Measurements from ENCODE around the gene ZBP1.

Gene ZBP1

DNA sequence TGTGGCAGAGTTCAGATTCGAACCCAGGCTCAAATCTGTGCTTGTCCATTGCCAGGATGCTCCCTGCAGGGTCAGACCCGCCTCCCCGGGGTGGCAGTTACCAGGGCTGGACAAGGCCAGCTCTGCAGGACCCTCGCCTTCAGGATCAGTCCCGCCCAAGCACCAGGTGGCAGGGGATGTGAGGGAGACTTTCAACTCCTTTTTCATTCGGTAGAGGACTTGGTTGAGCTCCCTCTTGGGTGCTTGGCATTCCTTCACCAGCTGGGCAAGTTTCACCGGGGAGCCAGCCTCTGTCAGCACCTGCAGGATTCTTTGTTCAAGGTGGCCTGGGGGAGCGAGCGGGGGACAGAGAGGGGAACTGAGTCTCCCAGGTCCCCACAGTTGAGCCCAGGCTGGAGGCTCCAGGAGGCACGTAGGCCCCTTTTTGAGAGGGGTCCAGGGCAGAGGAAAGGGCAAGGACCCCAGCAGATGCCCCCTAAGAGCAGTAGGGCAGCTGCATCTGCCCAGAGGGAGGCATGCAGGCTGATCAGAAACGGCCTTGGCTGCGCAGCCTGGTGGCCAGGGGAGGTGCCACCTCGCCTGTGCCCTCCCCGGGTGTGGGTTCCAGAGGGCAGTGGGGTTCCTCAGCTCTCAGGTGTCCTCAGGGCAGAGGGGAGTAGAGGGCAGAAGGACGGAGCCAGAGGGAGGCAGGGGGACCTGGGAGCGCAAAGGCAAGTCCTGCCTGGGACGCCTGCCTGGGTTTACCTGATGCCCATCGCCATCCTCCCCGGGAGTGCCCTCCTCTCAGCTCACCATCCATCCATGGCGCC is 3.9 kb downstream of the ZBP1 start:
- DNase-seq, result no peak

DNA sequence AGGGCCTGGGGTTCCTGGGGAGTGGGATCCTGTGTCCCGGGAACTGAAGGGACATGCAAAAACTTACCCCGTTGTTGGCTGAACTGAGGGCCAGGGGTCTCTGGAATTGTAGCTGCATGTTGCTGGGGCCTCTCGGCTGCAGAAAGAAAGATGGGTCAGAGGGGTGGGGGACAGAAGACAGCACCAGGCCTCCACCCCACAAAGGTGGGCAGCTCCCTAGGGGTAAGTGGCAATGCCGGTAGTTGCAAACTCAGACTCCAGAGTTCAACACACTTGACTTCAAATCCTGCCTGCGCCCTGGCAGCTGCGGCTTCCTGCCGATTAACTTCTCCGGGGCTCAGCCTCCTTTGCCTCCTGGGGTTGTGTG is 4.8 kb downstream of the ZBP1 start:
- no peak for DNase-seq

DNA sequence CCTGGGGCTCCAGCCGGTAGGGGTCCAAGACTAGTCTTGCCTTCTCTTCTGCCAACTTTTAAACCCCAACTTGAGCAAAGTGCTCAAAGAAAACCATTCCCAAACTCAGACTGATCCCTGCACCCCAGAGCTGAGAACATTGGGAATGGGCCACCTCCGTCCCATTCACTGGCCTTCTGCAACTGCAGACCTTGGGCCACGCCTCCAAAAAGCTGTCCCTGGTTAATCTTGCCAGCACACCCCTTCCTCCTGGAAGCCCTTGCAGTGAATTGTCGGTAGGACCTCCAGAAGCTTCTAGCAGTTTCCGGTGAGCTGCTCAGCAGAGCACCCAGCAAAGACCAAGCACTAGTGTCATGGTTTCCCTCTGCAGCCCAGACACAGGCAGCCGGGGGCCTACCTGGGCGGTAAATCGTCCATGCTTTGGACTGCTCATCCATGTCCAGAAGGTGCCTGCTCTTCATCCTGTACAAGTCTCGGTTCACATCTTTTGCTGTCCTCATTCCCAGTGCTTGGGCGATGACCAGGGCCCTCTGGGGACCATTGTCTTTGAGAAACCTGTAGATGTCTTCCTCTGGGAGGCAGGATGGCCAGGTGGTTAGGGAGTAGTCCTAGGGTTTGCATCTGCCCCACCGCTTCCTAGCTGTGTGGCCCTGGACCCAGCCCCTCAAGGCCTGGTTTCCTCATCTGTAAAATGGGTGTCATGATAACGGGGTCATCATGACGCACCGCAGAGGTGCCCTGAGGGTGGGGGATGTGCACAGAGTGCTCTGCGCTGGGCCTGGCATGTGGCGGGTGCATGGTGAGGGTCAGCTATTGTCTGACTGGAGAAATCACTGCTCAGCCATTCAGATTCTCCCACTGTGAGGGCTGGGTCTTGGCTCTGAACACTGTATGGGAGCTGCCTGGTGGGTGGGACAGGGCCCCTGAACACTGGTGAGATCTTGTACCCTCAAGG is 5.5 kb downstream of the ZBP1 start:
- no peak for DNase-seq

DNA sequence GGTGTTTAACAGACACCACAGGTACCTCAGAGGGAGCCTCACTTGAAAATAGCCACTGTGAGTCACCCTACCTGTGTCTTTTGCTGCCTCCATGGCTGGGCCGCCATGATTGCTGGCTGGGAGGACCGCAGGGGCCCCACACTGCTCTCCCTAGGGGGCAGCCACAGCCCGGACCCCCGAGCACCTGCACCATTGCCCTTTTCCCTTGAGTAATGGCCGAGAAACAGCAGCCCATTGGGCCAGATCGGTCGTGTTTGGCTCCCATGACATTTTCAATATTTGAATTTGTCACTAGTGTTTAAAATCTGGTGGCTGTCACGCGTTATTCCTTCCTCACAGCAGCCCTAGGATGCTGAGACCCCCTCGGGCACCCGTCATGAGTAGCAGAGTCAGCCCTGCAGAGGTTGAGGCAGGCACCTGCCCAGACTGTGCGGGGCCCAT is 6.7 kb downstream of the ZBP1 start:
- no peak for DNase-seq

DNA sequence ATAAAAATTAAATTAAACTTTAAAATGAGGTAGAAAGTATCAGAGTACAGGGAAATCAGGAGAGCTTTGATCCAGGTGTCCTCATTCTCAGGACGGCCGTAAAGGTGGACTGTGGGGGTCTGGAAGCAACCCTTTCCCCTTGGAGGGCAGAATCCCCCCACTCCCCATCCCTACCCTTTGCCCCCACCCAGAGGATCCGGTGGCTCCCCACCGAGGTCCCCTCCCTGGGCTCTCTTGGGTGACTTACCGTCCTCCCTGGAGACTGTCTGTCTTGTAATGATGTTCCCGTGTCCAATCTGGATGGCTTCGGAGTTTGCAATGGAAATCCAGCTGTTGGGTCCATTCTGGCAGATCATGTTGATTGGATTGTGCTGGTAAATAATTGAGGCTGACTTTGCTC is 7.3 kb downstream of the ZBP1 start:
- no peak for DNase-seq

DNA sequence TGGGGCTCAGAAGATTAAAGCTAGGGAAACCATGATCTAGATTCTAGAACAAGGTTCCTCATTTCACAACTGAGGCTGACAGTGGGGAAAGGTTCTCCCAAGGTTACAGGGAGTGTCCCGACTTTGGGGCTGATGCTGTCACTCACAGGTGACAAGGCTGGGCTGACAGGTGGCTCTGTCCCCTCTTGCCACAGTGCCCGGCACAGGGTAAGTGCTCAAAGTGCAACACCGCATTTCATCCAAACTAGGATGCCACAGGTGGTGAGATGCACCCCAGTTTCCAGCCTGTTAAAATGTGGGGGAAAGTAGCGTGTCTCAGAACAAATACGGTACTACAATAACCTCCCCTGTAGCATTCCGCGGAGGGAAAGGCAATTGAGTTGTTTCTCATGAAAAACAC is 7.8 kb downstream of the ZBP1 start:
- no peak for DNase-seq

DNA sequence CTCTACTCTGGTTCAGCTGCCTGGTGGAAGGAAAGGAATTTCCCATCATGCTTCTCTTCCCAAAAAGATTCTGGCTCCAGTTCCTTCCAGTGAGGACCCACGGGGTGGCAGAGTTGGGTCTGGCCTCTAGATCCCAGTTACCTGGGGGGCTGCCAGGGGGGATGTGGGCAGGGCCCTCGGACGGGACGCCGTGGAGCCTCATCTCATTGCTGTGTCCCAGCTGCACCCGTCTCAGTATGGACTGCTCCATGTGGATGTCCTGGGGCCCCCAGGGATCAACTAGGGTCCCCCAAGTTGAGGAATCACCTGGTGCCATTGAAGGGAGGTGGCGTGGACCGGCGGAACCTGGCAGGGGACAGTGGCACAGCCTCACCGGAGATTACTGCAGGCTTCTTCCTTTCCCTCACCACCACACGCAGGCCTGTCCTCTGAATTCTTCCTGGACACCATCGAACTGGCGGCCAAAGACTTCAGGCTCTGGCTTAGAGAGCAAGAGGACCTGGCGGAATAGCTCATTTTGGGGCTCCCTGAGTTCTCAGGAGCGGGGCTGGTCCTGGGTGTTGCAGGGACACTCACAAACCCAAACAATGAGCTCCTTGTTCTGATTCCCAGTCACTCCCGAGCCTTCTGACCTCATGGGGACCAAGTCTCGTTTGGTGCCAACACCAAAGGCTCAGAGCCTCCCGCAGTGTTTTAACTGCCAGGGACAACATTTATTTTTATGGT is 8.5 kb downstream of the ZBP1 start:
- DNase-seq, result no peak

DNA sequence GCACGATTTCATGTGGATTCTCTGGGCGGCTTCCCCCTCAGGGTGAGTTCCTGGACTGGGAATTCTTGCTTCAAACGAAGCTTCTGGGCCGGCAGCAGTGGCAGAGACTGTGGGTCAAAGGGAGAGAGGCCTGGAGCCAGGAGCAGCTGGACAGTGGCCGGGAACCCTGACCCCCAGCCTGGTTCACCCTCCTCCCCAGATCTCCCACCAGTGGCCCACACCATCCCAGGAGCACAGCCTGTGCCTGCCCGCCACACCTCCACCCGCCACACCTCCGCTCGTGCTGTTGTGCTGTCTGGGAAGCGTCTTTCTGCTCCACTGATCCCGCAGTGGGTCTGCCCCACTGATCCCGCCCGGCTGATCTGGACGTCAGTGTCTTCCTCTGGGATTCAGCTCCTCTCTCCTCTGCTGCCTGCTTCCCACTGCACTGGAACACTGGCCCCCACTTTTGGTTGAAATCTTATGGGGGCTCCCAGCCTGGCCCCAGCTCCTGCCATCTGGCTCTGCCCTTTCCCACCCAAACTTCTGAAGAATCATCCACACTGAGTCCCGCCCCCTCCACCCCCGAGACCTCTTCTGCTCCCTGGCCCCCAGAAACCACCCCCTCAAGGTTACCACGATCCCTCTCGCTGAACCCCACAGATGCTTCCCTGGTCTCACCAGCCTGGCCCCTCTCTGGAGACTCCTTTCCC is 9.8 kb downstream of the ZBP1 start:
- DNase-seq, result no peak

DNA sequence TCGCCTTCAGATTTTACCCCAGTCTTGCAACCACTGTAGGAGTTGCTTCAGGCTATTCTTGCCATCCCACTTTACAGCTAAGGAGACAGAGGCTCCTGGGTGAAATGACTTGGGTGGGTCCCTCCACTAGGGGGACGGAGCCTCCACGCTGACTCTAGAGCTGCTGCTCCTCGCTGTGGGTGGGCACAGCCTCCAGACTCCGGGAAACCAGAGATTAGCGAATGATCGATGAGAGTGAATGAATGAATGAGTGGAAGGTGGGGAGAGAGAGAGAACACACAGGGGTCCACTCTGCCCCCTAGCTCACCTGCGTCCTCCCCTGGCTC is 10.4 kb downstream of the ZBP1 start:
- DNase-seq, result no peak

DNA sequence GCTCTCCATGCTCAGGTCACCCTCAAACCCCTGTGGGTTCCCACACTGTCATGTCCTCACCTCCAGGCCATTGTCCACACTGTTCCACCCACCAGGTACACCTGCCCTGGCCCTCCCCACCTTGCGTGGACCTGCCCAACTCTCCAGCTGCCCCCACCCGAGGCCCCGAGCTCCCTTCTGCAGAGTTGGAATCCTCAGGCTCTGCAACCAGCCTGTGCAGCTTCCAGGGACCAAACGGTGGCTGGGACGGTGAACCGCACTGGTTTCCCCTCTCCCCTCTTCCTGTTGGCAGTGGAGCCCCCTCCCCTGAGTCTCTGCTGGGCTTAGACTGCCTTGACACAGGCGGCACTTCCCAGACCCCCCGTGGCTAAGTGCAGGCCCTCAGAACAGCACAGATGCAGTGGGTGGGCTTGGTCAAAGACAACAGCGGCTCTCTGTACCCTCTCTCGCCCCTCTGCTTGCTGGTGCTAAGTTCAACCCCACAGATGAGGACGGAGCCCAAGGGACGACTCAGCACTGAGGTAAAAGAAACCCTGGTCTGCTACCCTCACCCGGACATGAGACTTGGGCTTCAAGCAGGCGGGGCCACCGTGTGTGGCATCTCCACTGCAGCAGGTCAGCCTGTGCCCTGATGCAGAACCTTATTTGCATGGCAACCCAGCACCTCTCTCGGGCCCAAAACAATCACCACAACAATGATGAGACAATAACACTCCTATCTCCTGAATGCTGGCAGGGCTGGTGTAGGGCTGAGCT is 11.0 kb downstream of the ZBP1 start:
- no peak for DNase-seq

DNA sequence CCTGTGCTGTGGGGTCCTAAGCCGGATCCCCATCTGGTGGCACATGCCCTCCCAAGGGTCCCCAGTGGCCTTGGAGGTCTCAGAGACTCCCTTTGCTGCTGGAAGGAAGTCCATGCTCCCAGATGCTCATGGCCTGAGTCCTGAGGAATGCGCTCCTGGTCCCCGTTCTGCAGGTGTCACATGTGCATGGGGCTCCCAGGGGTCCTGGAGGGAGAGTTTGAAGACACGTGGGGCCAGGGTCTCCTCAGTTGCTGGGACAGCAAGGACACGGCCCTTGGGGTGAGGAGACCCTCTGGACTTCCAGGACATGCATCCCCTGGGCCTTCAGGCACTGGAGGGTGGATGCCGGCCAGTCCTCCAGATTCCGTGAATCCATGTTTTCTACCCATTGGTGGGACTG is 11.7 kb downstream of the ZBP1 start:
- DNase-seq, result no peak

DNA sequence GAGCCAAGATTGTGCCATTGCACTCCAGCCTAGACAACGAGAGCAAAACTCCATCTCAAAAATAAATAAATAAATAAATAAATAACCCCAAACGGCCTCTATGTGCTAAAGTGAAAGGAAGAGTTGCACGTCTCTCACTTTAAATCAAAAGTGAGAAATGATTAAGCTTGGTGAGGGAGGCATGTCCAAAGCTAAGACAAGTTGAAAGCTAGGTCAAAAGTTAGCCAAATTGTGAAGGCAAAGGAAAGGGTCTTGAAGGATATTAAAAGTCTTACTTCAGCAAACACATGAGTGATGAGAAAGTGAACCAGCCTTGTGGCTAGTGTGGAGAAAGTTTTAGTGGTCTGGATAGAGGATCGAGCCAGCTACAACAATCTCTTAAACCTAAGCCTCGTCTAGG is 14.3 kb downstream of the ZBP1 start:
- DNase-seq, result no peak

DNA sequence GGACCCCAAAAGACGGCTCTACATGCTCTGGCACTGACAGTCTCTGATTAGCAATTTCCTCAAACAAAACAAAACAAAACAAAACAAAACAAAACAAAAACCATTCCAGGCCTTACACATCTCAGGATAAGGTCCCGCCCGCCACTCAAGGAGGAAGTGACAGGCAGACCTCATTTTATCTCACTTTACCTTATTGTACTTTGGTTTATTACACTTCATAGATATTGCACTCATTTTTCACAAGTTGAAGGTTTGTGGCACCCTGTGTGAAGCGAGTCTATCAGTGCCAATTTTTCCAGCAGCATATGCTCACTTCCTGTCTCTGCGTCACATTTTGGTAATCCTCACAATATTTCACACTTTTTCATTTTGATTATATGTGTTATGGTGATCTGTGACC is 15.2 kb downstream of the ZBP1 start:
- no peak for DNase-seq

DNA sequence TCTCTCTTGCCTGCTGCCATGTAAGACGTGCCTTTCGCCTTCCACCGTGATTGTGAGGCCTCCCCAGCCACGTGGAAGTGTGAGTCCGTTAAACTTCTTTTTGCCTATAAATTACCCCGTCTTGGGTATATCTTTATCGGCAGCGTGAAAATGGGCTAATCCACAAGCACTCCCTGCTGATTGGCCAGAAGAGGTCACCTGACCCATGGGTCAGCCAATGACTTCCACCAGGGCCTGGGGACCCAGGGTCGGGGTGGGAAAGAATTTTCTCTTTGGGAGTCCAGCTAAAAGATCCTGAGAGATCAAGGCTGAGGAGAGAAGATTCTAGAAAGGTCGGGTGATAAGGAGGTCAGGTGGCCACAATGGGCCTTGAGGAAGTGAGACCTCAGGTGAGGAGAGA is 17.1 kb downstream of the ZBP1 start:
- DNase-seq, result no peak

DNA sequence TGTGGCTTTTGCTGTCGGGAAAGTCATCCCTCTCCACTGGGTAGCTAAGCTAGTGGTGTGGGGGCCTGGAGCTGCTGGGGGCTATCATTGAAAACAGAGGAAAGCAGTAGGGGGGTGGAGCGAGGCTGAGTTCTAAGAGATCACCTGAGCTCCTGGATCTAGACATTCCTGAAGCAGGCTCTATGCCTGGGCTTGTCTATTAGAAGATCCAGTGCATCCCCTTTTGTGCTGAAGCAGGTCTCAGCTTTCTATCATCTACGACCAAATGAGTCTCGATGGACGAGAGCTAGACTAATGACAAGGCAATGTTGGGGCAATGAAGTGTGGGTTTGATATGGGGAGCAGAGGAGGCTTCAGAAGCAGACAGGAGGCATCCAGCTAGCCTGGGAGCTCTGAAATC is 18.5 kb downstream of the ZBP1 start:
- DNase-seq, result no peak

DNA sequence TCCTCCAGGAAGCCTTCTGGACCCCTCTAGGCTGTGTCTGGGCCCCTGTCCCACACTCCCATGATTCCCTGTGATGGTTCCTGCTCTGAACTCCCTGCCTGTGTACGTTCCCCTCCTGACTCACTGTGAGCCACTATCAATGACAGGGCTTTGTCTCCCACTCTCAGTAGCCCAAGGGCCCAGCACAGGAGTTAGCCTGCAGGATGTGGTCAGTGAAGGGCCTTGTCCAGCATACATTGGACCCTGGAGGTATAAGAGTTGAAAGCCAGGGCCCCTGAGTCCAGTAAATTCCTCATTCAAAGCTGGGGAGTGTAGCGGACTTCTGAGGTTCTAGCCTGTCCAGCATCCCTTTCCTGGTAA is 19.0 kb downstream of the ZBP1 start:
- DNase-seq, result no peak

DNA sequence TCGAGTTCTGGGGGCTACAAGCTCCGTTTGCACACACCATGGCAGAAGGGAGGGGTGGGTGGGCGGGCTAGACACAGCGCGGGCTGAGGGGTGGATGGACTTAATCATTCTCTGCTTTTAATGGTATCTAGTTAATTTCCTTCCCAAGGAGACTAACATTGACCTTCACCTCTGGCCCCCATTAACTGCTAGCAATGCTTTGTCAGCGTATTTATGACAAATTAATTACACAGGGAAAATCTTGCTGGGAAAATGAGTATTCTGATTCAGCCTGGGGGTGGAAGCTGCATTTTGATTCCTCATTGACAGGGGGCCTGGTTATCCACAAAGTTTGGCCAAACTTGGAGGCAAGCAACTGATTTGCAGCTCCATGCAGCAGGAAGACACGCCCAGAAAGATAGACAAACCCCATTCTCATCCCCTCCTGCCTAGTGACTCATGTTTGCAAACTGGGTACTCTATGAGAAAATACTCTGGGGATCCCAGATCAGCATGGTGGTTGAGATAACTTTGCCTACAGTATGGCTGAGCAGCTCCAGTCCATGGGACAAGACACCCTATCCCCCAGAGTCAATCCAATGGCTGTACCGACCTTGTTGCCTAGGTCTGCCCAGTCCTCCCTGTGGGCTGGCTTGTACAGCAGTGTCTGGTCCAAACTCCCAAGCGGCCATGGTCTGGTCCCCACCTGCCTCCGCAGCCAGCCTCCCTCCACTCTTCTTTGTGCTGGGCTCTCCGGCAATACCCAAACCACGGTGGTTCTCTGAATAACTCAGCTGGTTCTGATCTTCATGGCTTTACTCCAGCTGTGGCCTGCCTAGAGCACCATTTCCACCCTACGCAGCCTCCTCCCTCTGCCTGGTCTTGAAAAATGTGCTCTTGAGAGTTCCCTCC is 19.7 kb downstream of the ZBP1 start:
- DNase-seq, result no peak

DNA sequence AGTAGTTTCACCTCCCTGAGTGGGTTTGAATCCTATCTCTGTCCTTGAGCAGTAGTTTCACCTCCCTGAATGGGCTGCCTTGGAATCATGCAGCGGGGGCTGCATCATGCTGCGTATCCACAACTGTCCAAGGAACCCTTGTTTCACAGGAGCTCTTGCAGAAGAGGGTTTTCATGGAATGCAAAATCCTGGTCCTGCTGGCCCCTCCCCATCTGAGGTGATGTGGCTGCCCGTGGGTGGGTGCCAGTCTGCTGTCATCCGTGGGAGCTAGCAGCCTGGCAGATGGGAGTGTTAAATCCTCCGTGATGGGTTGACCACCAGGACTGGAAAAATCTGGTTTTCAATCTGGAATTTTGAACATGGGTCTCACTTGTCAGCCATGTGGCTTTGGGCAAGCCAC is 21.7 kb downstream of the ZBP1 start:
- DNase-seq, result no peak

DNA sequence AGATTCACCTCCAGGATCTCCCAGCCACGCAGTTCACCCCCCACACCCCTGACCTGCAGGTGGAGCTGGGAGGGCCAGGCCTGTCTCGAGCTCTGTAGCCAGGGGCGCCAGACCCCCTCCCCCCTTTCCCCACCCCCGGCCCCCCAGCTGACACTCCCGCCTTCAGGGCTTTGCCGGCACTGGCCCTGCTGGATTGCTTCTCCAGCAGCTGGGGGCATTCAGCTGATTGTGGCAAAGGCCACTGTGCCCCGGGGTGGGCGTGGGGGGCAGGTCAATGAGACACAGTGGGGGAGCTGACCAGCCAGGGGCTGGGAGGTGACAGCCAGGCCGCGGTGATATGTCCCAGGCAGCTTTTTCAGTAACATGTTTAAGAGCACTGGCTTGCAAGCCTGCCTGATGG is 22.2 kb downstream of the ZBP1 start:
- DNase-seq, result no peak

DNA sequence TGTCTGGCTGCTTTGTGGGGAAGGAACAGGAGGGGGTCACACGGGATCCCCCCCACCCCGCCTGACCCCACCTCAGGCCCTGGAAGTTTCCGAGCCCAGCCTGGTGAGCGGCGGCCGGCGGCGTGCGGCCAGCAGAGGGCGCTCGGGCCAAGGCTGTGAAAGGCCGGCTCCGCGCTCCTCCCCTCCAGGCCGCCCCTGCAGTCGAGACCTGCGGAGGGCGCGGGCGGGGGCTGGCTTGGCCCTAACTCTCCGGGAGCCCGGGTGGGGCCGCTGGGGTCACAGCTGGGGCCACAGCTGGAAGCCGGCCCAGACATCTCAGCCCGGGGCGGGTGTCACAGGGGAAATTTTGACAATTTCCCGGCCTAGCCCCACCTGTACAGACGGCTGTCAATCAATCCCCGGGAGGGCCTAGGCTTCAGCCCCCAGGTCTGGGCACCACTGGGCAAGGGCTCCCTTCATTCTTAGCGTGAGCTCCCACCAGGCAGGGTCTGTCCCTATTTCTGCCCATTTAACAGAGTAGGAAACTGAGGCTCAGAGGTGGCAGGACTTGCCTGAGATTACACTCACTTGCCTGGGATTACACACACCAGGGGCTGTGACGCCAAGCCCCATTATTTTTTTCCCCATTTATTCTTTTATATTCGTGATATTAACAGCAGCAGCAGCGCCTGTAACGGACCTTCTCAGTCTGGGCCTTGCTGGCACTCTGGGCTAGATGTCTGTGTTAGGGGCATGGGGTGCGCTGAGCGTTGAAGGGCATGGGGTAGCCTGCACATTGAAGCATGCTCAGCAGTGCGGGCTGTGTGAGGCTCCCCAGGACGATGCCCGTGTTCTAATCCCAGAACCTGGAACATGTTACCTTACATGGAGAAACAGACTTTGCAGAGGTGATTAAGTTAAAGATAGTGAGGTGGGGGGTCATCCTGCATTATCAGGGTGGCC is 23.0 kb downstream of the ZBP1 start:
- peak; percentile 76 for DNase-seq

Data from activated naive CD4-positive, alpha-beta T cell treated with Interleukin-2 at 50 U/mL for 16 hours (primary cell).